Endothelial cell of umbilical vein (primary cell): ENCODE results near the gene LANCL2.

ENCODE experiments used
- EZH2 ChIP-seq: IDR thresholded peaks from 2 replicates; pipeline ENCODE4 v1.6.1; 2012; ENCODE audit warnings: borderline replicate concordance, low read depth, mild to moderate bottlenecking, moderate library complexity, low read length, inconsistent platforms; ENCODE audit not compliant: severe bottlenecking
- JUN ChIP-seq: IDR thresholded peaks from 2 replicates; pipeline ENCODE4 v1.6.1; 2011; ENCODE audit warnings: borderline replicate concordance, low read depth; ENCODE audit not compliant: insufficient read length, insufficient read depth
- MAX ChIP-seq: IDR thresholded peaks from 2 replicates; pipeline ENCODE4 v1.6.1; 2011; ENCODE audit not compliant: insufficient read depth, insufficient read length
- POLR2A ChIP-seq: IDR thresholded peaks from 2 replicates; pipeline ENCODE4 v1.6.1; 2012; ENCODE audit warnings: low read depth, mild to moderate bottlenecking, control low read depth, low read length
- POLR2AphosphoS5 ChIP-seq: IDR thresholded peaks from 2 replicates; pipeline ENCODE4 v1.6.1; 2012; ENCODE audit warnings: low read depth, mild to moderate bottlenecking, control low read depth, low read length, moderate library complexity; ENCODE audit not compliant: insufficient read depth
- TF ChIP-seq, protein P1 (sequence below), 2 donors: IDR thresholded peaks; 1 replicate in 1 of 2; 2 replicates in 1 of 2; pipeline ENCODE4 v1.5.1; 2011; ENCODE audit warnings: low read length in 2 of 2, mild to moderate bottlenecking in 2 of 2, moderate library complexity in 2 of 2, control low read depth in 1 of 2, inconsistent platforms in 1 of 2, low read depth in 1 of 2; ENCODE audit not compliant: insufficient read depth in 1 of 2; ENCODE audit errors: extremely low read depth in 1 of 2

DNA sequence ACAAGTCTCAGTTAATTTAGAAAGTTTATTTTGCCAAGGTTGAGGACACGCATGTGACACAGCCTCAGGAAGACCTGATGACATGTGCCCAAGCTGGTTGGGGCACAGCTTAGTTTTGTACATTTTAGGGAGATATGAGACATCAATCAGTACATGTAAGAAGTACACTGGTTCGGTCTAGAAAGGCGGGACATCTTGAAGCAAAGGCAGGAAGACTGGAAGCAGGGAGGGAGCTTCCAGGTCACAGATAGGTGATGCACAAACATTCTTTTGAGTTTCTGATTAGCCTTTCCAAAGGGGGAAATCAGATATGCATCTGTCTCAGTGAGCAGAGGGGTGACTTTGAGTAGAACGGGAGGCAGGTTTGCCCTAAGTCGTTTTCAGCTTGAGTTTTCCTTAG is 29.4 kb upstream of the LANCL2 start:
- TF ChIP-seq, protein P1, sequence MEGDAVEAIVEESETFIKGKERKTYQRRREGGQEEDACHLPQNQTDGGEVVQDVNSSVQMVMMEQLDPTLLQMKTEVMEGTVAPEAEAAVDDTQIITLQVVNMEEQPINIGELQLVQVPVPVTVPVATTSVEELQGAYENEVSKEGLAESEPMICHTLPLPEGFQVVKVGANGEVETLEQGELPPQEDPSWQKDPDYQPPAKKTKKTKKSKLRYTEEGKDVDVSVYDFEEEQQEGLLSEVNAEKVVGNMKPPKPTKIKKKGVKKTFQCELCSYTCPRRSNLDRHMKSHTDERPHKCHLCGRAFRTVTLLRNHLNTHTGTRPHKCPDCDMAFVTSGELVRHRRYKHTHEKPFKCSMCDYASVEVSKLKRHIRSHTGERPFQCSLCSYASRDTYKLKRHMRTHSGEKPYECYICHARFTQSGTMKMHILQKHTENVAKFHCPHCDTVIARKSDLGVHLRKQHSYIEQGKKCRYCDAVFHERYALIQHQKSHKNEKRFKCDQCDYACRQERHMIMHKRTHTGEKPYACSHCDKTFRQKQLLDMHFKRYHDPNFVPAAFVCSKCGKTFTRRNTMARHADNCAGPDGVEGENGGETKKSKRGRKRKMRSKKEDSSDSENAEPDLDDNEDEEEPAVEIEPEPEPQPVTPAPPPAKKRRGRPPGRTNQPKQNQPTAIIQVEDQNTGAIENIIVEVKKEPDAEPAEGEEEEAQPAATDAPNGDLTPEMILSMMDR (IDR thresholded peaks at IDR 0.05; ENCODE audit: extremely low read depth in 1 of 2, insufficient read depth in 1 of 2, low read depth in 1 of 2, low read length in 2 of 2), result no peak
- TF ChIP-seq EZH2 (no peak), POLR2A (no peak), POLR2AphosphoS5 (no peak), MAX (no peak), JUN (no peak)
